HepG2 (cell line): Measurements from ENCODE around the gene CDK5RAP2. TPM values are rescaled to one million over a fixed set of nuclear protein-coding genes. Genes with fewer than 3 reads are reported as not detected.
A peak's percentile ranks its signal among the peaks of the same experiment; 100 is the strongest.

ENCODE experiments used
- DPF2 ChIP-seq: sonication (generic); formaldehyde crosslinking; IDR thresholded peaks from 2 replicates; pipeline ENCODE4 v1.4.0; 2020; ENCODE audit warnings: mild to moderate bottlenecking, low read depth, missing genetic modification reagents, borderline replicate concordance
- EZH2 ChIP-seq: conservative IDR thresholded peaks from 2 replicates; pipeline ENCODE4 v1.6.1; 2012; ENCODE audit warnings: mild to moderate bottlenecking, low read depth, low read length, moderate library complexity
- FOSL2 ChIP-seq: sonication (generic); formaldehyde crosslinking; IDR thresholded peaks from 2 replicates; pipeline ENCODE4 v1.4.0; 2020; ENCODE audit warnings: missing genetic modification reagents
- HDAC2 ChIP-seq: sonication (generic); formaldehyde crosslinking; IDR thresholded peaks from 2 replicates; pipeline ENCODE4 v1.4.0; 2020; ENCODE audit warnings: missing genetic modification reagents
- HIC2 ChIP-seq: sonication (generic); formaldehyde crosslinking; IDR thresholded peaks from 2 replicates; pipeline ENCODE4 v1.9.0; 2022; ENCODE audit warnings: low read depth, missing genetic modification reagents
- KDM6A ChIP-seq: IDR thresholded peaks from 2 replicates; pipeline ENCODE4 v1.6.1; 2016; ENCODE audit warnings: low read depth
- NCOA2 ChIP-seq: sonication (generic); formaldehyde crosslinking; IDR thresholded peaks from 2 replicates; pipeline ENCODE4 v1.8.0; 2022; ENCODE audit warnings: inconsistent platforms
- NR2F6 ChIP-seq, 2 experiments: IDR thresholded peaks; 2 replicates each; pipeline ENCODE4 v1.6.1; 2016; ENCODE audit warnings: antibody characterized with exemption in 1 of 2, mild to moderate bottlenecking in 1 of 2
- ZBTB26 ChIP-seq: IDR thresholded peaks from 2 replicates; pipeline ENCODE4 v1.6.1; 2016; ENCODE audit warnings: missing compliant biosample characterization, missing genetic modification reagents, borderline replicate concordance
- ZMAT3 ChIP-seq: sonication (generic); formaldehyde crosslinking; conservative IDR thresholded peaks from 2 replicates; pipeline ENCODE4 v1.7.0; 2021; ENCODE audit warnings: missing genetic modification reagents
- ZNF24 ChIP-seq: fragments of 450-650 bp; IDR thresholded peaks from 2 replicates; pipeline ENCODE4 v1.6.1; 2017; ENCODE audit warnings: antibody characterized with exemption, mild to moderate bottlenecking
- ZNF510 ChIP-seq: sonication (generic); formaldehyde crosslinking; IDR thresholded peaks from 2 replicates; pipeline ENCODE4 v1.4.0; 2020; ENCODE audit warnings: low read depth, mild to moderate bottlenecking, missing genetic modification reagents
- ZNF614 ChIP-seq: IDR thresholded peaks from 2 replicates; pipeline ENCODE4 v1.6.1; 2018; ENCODE audit warnings: missing biosample characterization, missing genetic modification reagents, inconsistent platforms, borderline replicate concordance
- ZNF616 ChIP-seq: sonication (generic); formaldehyde crosslinking; IDR thresholded peaks from 2 replicates; pipeline ENCODE4 v1.5.0; 2020; ENCODE audit warnings: low read depth, mild to moderate bottlenecking, missing genetic modification reagents
- ZNF777 ChIP-seq: sonication (generic); formaldehyde crosslinking; IDR thresholded peaks from 2 replicates; pipeline ENCODE4 v1.4.0; 2020; ENCODE audit warnings: missing genetic modification reagents
- ZUFSP ChIP-seq: sonication (generic); formaldehyde crosslinking; IDR thresholded peaks from 2 replicates; pipeline ENCODE4 v1.9.0; 2021; ENCODE audit warnings: missing genetic modification reagents, mild to moderate bottlenecking, borderline replicate concordance
- polyA plus RNA-seq, 8 experiments: library from polyadenylated mRNA; depleted of rRNA in 3 of 8; stranded (reverse) in 7 of 8; unstranded in 1 of 8; fragments of >200 nt; fragmentation: Illumina TruSeq in 4 of 8; extraction: Trizol in 4 of 8; gene quantifications; 2 replicates each; pipeline versions ENCODE4 v1.2.1 to v1.2.3, GENCODE V29; 2011 to 2016; ENCODE audit warnings: low read depth in 4 of 8, missing spikeins in 1 of 8, mixed read lengths in 1 of 8; ENCODE audit not compliant: insufficient read depth in 1 of 8
- total RNA-seq, 5 experiments: library from RNA; depleted of rRNA; stranded (reverse); fragments of >200 nt; fragmentation: Illumina TruSeq; extraction: Trizol; gene quantifications; 2 replicates each; pipeline ENCODE4 v1.2.3, GENCODE V29; 2016; ENCODE audit warnings: low read depth in 1 of 5
- TF ChIP-seq, protein P1 (sequence below): sonication (generic); formaldehyde crosslinking; IDR thresholded peaks from 2 replicates; pipeline ENCODE4 v1.4.0; 2020; ENCODE audit warnings: missing genetic modification reagents, borderline replicate concordance
- TF ChIP-seq, protein P2 (sequence below): sonication (generic); formaldehyde crosslinking; IDR thresholded peaks from 2 replicates; pipeline ENCODE4 v1.5.1; 2020; ENCODE audit warnings: missing genetic modification reagents, mild to moderate bottlenecking, borderline replicate concordance
- TF ChIP-seq, protein P3 (sequence below): IDR thresholded peaks from 2 replicates; pipeline ENCODE4 v1.6.1; 2016

The CDK5RAP2 gene
- total and polyA plus RNA-seq, 2 of the 13 experiments (the other 11 are each of a cell fraction or from before 2014, with no cell fraction given): 31.8 to 42.2 TPM

GRCh38 chr9:120390637-120391190, 189.3 kb downstream of the CDK5RAP2 start (continued):
- TF ChIP-seq, protein P1, sequence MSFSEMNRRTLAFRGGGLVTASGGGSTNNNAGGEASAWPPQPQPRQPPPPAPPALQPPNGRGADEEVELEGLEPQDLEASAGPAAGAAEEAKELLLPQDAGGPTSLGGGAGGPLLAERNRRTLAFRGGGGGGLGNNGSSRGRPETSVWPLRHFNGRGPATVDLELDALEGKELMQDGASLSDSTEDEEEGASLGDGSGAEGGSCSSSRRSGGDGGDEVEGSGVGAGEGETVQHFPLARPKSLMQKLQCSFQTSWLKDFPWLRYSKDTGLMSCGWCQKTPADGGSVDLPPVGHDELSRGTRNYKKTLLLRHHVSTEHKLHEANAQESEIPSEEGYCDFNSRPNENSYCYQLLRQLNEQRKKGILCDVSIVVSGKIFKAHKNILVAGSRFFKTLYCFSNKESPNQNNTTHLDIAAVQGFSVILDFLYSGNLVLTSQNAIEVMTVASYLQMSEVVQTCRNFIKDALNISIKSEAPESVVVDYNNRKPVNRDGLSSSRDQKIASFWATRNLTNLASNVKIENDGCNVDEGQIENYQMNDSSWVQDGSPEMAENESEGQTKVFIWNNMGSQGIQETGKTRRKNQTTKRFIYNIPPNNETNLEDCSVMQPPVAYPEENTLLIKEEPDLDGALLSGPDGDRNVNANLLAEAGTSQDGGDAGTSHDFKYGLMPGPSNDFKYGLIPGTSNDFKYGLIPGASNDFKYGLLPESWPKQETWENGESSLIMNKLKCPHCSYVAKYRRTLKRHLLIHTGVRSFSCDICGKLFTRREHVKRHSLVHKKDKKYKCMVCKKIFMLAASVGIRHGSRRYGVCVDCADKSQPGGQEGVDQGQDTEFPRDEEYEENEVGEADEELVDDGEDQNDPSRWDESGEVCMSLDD (CRISPR knock-in tag): peak; percentile 55
- no peak for TF ChIP-seq HIC2 (CRISPR knock-in tag)
- 0 out of 2 replicates have a peak, but pooled peaks have one; percentile 41 for TF ChIP-seq DPF2 (CRISPR knock-in tag)
- TF ChIP-seq EZH2: no peak
- TF ChIP-seq ZNF24: no peak
- peak; percentile 50; the same call in 1 of the 2 replicates for TF ChIP-seq HDAC2 (CRISPR knock-in tag)
- TF ChIP-seq, protein P2, sequence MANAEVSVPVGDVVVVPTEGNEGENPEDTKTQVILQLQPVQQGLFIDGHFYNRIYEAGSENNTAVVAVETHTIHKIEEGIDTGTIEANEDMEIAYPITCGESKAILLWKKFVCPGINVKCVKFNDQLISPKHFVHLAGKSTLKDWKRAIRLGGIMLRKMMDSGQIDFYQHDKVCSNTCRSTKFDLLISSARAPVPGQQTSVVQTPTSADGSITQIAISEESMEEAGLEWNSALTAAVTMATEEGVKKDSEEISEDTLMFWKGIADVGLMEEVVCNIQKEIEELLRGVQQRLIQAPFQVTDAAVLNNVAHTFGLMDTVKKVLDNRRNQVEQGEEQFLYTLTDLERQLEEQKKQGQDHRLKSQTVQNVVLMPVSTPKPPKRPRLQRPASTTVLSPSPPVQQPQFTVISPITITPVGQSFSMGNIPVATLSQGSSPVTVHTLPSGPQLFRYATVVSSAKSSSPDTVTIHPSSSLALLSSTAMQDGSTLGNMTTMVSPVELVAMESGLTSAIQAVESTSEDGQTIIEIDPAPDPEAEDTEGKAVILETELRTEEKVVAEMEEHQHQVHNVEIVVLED: peak; percentile 39; the same call in 1 of the 2 replicates
- TF ChIP-seq NCOA2: peak; percentile 68
- TF ChIP-seq, protein P3, sequence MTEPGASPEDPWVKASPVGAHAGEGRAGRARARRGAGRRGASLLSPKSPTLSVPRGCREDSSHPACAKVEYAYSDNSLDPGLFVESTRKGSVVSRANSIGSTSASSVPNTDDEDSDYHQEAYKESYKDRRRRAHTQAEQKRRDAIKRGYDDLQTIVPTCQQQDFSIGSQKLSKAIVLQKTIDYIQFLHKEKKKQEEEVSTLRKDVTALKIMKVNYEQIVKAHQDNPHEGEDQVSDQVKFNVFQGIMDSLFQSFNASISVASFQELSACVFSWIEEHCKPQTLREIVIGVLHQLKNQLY (CRISPR knock-in tag): peak; percentile 14; the same call in 1 of the 2 replicates
- peak; percentile 77 for TF ChIP-seq NR2F6 (IDR thresholded peaks at IDR 0.05)
- no peak for TF ChIP-seq NR2F6 (CRISPR knock-in tag; IDR thresholded peaks at IDR 0.05)
- TF ChIP-seq ZNF510 (CRISPR knock-in tag): no peak
- TF ChIP-seq ZUFSP (CRISPR knock-in tag): no peak
- TF ChIP-seq ZNF616 (CRISPR knock-in tag): no peak
- 0 out of 2 replicates have a peak, but pooled peaks have one; percentile 45 for TF ChIP-seq ZMAT3 (CRISPR knock-in tag)
- peak; percentile 40; the same call in 1 of the 2 replicates for TF ChIP-seq ZBTB26 (CRISPR knock-in tag)
- TF ChIP-seq KDM6A (CRISPR knock-in tag): peak; percentile 41; the same call in 1 of the 2 replicates
- TF ChIP-seq FOSL2 (CRISPR knock-in tag): peak; percentile 24; the same call in 1 of the 2 replicates
- TF ChIP-seq ZNF614 (CRISPR knock-in tag): peak; percentile 98
- TF ChIP-seq ZNF777: 0 out of 2 replicates have a peak, but pooled peaks have one; percentile 28
